EL (cell line): ENCODE results near the gene NT5M.
"Not testable (repeated sequence)": the region's sequence is repeated elsewhere in the genome, so short reads cannot be mapped to it uniquely, and the experiment has no call there.

ENCODE experiments used
- DNase-seq: peaks from one replicate; pipeline ENCODE4 v3.0.0-alpha.2; 2016

Gene NT5M

DNA sequence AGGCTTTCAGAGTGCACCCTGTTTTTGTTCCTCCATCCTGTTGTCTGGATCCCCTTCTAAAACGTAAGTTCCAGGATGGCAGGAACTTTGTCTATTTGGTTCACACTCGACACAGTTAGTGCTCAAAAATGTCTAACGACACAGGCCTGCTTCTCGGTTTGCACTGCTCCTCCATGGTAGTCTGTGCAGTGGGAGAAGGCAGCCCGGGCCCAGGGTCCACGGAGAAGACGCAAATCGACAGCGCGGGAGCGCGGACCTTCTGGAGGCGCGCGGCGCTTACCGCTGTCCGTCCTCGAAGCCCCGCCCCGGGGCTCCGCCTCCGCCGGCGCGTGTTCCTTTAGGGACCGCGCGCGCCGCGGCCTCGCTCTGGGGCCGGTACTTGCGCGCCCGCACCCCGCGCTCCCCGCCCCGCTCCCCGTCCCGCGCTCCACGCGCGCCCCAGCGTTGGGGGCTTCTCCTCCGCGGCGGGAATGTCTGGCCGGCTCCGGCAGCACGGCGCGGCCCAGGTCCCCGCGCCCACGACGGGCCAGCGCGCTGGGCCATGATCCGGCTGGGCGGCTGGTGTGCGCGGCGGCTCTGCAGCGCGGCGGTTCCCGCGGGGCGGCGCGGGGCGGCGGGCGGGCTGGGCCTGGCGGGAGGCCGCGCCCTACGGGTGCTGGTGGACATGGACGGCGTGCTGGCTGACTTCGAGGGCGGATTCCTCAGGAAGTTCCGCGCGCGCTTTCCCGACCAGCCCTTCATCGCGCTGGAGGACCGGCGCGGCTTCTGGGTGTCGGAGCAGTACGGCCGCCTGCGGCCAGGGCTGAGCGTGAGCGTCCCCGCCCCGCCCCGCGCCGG, at the start of gene NT5M:
TSS of gene NT5M (plus strand) at position 364 of the 837 bp plus-strand sequence. CDS start at position 542, 178 bp downstream.
- peak; percentile 74 for DNase-seq

- no peak for DNase-seq
Measured at GRCh38 chr17:17253406-17253805, 49.8 kb upstream of the NT5M start.

DNA sequence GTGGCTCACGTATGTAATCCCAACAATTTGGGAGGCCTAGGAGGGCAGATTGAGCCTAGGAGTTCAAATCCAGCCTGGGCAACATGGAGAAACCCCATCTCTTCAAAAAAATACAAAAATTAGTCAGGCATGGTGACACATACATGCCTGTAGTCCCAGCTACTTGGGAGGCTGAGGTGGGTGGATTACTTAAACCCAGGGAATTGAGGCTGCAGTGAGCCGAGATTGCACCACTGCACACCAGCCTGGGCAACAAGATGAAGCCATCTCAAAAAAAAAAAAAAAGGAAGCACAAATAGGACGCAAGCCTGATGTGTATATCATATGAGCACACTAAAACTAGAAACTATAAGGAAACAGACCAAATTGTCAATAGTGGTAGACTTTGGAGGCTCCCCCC, 49.1 kb upstream of the NT5M start:
- no peak for DNase-seq

DNA sequence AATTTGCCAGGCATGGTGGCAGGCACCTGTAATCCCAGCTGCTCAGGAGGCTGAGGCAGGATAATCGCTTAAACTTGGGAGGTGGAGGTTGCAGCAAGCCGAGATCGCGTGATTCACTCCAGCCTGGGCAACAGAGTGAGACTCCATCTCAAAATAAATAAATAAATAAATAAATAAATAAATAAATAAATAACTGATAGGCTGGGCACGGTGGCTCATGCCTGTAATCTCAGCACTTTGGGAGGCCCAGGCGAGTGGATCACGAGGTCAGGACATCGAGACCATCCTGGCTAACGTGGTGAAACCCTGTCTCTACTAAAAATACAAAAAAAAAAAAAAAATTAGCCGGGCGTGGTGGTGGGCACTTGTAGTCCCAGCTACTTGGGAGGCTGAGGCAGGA, 47.5 kb upstream of the NT5M start:
- not testable (repeated sequence) for DNase-seq

DNA sequence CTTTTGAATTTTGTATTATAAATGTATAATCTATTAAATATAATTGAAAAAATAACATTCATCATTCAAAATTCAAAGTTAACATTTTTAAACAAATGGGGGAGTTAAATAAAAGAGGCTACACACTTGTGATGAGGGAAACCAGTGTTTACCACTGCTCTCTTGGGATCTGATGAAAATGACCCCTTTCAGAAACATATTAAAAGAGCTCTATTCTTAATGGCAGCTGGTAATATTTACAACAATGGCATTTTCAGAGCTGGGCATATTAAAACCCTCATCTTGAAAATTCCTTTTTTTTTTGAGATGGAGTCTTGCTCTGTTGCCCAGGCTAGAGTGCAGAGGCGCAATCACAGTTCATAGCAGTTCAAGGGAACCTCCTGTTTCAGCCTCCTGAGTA, 46.9 kb upstream of the NT5M start:
- DNase-seq: no peak

DNA sequence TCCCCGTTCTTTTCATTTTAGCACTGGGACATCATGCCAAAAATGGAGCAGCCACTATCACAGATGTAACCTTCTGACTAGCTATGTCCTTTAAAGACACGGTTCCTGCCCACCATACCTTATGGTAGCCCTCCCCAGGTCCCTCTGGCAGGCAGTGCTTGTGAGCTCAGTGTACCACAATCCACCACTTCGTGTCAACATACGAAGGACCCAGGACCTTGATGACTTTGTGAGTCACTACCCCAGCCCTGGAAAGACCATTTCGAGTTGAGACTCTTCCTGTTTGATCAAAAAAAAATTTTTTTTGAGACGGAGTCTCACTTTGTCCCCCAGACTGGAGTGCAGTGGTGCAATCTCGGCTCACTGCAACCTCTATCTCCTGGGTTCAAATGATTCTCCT, 45.2 kb upstream of the NT5M start:
- DNase-seq: no peak

GRCh38 chr17:17258998-17259397, 44.2 kb upstream of the NT5M start:
- no peak for DNase-seq

- no peak for DNase-seq
Measured at GRCh38 chr17:17264430-17264829, 38.7 kb upstream of the NT5M start.

DNA sequence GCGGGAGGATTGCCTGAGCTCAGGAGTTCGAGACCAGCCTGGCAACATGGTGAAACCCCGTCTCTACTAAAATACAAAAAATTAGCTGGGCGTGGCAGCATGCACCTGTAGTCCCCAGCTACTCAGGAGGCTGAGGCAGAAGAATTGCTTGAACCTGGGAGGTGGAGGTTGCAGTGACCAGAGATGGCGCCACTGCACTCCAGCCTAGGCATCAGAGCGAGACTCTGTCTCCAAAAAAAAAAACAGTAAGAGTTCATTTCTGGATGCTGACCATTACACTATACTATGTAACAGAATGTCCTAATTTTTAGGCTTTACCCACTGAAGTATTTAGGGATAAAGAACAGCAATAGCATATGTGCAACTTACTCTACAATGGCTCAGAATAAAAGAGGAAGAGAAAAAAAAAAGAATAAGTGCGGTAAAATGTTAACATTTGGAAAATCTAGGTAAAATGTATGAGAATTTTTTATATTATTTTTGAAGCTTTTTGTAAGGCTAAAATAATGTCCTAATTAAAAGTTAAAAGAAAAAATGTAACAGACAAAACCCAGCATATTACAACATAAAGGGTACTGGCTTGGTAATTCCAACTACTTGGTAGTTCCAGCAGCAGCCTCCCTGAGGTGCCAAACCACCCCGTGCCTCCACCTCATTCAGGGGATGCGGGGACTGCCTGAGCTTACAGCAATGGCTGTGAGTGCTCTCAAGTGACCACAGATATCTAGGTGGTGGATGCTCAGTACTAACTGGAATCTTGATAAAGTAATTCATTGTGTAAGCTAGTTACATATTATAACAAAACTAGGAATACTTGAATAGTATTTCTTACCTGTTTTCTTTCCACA, 33.0 kb upstream of the NT5M start:
- no peak for DNase-seq

- no peak for DNase-seq
Measured at GRCh38 chr17:17275971-17276370, 27.2 kb upstream of the NT5M start.

GRCh38 chr17:17277431-17277830, 25.7 kb upstream of the NT5M start:
- not testable (repeated sequence) for DNase-seq

DNA sequence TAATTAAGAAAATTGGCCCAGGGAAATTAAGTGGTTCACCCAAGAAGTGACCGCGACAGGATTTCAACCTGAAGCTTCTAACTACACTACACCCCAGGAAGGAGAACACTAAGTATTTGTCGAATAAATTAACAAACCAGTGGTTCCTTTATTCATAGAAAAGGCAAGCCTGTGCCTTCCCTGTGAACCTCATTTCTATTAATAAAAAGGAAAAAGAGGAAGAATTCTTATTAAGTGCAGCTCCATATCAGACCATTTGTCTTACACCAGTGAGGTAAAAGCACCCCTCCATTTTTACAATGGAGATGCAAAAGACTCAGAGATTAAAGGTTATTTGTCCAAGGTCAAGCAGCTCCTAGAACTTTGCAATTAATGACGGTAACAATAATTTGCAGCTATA, 23.9 kb upstream of the NT5M start:
- no peak for DNase-seq

GRCh38 chr17:17280613-17281549, 22.3 kb upstream of the NT5M start, which contains the start of gene COPS3:
Gene COPS3 (minus strand): TSS chr17:17281246. CDS start chr17:17281186, 60 bp downstream.
- peak; percentile 98 for DNase-seq

DNA sequence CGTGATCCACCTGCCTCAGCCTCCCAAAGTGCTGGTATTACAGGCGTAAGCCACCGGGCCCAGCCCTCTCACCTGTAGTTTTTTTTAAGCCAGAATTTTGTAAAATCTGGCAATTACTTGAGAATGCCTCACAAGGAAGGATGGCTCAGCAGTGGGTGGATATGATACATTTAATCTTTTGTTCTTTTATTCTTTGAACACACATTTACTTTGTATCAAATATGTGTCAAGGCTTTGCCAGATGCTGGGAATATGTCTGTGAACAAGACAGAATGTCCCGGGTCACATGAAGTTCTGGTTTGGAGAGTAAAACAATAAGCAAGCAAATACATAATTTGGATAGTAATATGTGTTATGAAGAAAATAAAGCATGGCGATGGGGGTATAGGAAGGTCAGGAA, 17.2 kb upstream of the NT5M start:
- no peak for DNase-seq

DNA sequence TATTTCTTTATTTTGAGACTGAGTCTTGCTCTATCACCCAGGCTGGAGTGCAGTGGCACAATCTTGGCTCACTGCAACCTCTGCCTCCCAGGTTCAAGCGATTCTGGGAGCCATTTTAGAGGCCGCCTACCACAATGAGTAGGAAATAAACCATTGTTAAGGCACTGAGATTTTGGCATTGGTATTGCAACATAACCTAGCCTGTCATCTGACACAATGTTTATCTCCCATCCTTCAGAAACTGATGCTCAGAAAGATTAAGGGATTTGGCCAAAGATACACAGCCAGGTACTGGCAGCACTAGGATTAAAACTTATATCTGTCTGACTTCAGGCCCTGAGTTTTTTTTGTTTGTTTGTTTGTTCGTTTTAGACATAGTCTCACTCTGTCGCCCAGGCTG, 14.1 kb upstream of the NT5M start:
- no peak for DNase-seq

GRCh38 chr17:17289701-17290100, 13.5 kb upstream of the NT5M start:
- DNase-seq: no peak

- no peak for DNase-seq
Measured at GRCh38 chr17:17295141-17295540, 8.0 kb upstream of the NT5M start.

DNA sequence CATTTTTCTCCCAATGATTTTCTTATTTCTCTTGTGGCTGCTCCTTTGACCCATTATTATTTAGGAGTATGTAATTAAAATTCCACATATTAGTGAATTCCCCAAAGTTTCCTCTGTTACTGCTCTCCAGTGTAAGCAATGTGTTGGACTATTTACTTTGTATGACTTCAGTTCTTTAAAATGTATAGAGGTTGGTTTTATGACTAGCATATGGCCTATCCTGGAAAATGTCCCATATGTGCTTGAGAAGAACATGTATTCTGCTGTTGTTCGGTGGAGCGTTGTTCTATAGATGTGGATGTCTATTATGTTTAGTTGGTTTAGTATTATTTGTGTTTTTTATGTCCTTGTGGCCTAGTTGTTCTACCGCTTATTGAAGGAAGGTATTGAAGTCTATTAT, 6.0 kb upstream of the NT5M start:
- DNase-seq: peak; percentile 54

DNA sequence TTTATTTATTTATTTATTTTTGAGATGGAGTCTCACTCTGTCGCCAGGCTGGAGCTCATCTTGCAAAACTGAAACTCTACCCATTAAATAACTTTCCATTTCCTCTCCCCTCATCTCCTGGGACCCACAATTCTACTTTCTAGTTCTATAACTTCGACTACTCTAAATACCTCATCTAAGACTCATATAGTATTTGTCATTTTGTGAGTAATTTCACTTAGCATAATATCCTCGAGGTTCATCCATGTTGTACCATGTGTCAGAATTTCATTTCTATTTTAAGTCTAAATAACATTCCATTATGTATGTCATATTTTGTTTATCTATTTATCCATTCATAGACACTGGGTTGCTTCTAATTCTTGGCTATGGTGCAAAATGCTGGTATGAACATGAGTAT, 5.1 kb upstream of the NT5M start:
- DNase-seq: peak; percentile 66

- DNase-seq: peak; percentile 71
Measured at GRCh38 chr17:17300624-17301568, 2.3 kb upstream of the NT5M start.

DNA sequence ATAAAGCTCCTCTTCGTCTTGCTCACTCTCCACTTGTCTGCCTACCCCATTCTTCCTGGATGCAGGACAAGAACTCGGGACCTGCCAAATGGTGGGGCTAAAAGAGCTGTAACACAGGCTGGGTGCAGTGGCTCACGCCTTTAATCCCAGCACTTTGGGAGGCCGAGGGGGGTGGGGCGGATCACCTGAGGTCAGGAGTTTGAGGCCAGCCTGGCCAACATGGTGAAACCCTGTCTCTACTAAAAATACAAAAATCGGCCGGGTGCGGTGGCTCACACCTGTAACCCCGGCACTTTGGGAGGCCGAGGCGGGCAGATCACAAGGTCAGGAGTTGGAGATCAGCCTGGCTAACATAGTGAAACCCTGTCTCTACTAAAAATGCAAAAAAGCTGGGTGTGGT, 1.5 kb upstream of the NT5M start:
- DNase-seq: not testable (repeated sequence)
